GM18526 (cell line): ENCODE data around the gene HRAS.

ENCODE experiments used
- POLR2A ChIP-seq: IDR thresholded peaks from 3 replicates; pipeline ENCODE4 v1.6.1; 2011; ENCODE audit not compliant: insufficient read length; ENCODE audit errors: extremely low read depth

The HRAS gene

DNA sequence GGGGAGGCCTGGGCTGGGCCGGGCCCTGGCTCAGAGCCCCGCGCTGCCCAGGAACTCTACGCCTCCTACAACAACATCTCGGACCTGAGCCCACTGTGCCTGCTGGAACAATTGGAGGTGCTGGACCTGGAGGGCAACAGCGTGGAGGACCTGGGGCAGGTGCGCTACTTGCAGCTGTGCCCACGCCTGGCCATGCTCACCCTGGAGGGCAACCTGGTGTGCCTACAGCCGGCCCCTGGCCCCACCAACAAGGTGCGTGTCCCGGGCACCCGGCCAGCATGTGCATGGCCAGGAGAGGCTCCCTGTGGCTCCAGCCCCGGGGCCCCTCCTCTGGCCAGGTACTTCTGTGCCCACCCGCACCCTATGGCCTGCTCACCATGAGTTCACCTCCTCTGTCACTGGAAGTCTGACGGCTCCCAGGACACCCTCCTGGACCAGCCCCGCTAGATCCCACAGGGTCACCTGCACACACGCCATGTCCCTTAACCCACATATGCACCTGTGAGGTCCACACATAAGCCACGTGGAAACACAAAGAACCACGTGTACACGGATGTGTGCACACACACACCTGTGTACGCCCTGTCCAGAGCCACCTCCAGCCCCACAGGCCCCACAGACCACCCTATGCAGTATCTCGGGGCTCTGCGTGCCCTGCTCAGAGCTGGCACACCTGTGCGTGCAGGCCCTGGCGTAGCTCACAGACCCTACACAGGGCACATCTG lies 14.8 kb upstream of the HRAS start:
- TF ChIP-seq POLR2A: no peak

DNA sequence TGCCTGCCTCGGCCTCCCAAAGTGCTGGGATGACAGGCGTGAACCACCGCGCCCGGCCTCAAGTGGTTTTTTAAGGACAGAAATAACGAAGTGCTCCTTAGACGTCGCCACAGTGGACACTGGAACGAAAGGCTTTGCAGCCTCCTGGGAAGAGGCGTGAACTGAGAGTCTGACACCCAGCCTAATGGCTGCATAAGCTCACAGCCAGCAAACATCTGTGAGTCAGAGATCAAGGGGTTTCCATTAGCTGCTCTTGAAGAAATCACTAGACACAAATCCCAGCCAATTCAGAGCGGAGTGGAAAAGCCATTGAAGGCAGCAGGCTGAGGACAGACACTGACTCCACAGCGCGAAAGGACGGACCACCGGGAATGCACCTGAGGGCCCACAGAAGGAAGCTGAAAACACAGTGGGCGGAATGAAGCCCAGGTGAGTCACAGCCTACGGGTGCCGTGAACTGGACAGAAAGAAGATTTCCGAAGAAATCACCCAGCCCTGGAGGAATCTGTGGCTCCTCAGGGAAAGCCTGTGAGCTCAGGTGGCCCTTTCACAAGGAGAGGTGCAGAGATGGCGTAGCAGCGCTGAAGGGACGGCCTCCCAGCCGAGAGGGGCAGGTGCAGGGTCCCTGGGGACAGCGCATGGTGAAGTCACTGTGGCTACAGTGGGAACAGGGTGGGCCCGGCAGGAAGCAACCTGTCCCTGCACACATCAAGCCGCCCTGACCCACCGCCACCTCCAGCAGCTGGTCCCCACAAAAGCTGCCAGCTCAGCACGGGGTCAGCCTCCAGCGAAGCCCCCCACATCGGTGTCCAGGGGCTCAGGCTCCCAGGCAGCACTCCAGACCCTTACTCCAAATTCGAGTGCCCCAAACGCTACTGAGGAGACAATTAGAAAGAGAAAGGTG lies 13.6 kb upstream of the HRAS start:
- TF ChIP-seq POLR2A: no peak

GRCh38 chr11:545171-545570 lies 9.8 kb upstream of the HRAS start:
- no peak for TF ChIP-seq POLR2A

DNA sequence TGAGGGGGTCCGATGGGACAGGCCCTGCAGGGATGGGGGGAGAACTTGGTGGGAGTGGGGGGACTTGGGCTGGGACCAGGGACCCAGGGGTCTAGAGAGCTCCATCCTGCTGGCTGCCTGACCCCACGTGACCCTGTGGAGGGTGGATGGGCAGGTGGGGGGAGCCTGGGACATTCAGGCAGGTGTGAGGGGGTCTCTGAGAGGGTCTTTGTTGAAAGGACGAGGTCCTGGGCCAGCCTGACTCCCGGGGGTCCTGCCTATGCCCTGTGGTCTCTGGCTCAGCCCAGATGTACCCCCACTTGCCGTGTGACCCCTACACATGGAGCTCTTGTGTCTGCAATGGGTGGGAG lies 9.4 kb upstream of the HRAS start:
- no peak for TF ChIP-seq POLR2A

GRCh38 chr11:541433-541885 lies 6.1 kb upstream of the HRAS start:
- TF ChIP-seq POLR2A: no peak

DNA sequence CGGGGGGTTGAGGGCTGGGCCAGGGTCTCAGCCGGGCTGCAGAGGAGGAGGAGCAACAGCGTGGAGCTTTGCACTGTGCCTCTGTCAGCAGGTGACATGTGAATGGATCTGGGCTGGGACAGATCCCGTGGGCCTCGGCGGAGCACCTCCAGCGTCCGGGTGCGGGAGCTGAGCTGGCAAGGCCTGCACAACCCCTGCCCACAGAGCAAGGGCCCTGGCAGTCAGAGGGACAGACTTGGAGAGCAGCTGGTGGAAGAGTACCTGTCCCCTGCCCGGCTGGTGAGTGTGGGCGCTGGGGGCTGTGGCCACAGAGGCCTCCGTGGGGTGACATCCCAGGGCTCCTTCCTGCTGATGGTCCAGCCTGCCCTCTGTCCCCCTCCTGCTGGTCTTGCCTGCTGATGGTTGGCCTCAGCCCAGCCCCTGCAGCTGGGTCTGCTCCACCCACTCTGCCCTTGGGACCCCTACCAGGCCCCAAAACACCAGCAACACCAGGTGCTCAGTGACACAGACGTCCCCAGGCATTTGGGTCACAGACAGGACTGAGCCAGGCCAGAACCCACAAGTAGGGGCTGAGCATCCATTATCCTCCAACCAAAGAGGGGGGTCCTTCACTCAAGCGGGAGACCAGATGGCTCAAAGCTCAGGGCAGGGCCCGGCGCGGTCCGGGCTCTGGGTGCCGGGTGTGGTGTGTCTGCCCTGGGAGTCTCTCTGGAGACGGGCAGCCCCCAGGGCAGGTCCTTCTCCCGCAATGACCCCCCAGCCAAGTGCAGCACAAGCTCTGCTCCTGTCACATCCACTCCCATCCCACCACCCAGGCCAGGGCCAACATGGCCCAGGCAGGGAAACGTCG lies 5.4 kb upstream of the HRAS start:
- no peak for TF ChIP-seq POLR2A

GRCh38 chr11:539971-540481 lies 4.7 kb upstream of the HRAS start:
- no peak for TF ChIP-seq POLR2A

DNA sequence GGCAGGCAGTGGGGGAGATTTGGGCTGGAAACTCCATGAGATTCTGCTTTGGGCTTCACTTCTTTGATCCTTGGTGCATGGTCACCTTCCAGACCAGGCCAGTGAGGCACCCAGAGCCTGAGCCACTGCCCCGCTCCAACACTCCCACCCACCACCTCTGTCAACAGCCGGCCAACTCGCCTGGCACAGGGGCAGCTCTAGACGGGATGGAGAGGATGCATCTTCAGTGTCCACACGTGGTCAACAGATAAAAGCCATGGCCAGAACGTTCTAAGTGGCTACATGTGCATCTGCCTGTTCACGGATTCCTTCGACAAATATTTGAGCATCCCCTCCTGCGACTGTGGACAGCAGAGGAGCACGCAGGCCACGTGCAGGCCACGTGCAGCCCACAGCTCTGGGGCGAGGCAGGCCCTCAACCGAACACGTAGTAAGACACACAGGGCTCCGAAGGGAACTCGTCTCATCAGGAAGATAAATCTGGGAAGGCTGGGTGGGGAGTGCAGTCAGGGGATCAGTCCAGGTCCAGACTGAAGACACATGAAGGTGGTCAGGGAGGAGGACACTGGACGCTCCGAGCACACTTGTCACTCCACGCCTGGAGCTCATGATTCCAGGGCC lies 3.2 kb upstream of the HRAS start:
- TF ChIP-seq POLR2A: no peak

- no peak for TF ChIP-seq POLR2A
Observed at GRCh38 chr11:537622-538430, 2.5 kb upstream of the HRAS start.

DNA sequence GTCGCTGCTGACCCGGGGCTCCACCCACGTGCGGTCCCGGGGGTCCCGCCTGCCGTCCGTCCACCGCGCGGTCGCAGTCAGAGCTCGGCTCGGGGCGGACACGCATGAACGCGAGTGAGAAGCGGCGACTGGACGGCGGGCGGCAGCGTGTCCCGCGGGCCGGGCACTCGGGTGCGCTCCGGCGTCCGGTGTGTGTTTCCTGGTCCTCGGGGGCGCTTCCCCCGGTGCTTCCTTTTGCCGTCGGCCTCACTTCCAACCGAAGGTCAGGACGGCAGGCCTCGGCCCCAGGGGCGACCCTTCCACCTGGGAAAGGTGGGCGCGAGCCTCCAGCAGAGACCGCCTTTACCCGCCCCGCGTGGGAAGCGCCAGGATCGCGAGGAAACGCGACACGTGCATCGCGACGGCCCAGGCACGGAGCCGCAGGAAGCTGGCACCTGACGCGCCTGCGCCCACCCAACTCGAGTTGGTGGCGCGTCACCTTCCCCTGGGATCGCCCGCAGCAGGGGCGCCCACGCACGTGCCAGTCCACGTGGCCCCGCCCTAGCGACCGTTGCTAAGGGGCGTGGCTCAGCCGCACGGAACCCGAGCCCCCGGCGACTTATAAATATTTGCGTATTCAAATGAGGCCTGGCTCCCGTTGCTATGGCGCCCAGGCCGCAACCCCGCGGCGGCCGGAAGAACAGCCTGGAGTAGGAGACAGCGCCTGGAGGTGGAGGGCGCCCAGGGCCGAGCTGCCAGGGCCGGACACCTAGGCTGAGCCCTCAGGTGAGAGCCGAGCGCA lies 1.7 kb upstream of the HRAS start, which contains the start of gene LRRC56:
LRRC56 (plus strand) TSS at position 687 of the 781 bp plus-strand sequence. CDS start 3,158 bp downstream, outside the sequence.
- TF ChIP-seq POLR2A: peak; percentile 68

DNA sequence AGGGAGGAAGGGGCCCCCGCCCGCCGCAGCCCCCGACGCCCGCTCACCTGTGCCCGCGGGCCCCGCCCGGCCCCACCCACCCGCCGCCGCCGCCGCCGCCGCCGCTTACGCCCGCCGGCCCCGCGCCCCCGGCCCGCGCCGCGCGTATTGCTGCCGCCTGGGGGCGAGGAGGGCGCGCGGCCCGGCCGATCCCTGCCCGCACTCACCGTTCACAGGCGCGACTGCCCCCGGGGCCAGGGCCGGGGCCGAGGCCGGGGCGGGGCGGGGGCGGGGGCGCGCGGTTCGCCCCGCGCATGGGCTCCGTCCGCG lies 212 bp downstream of the HRAS start:
- no peak for TF ChIP-seq POLR2A

DNA sequence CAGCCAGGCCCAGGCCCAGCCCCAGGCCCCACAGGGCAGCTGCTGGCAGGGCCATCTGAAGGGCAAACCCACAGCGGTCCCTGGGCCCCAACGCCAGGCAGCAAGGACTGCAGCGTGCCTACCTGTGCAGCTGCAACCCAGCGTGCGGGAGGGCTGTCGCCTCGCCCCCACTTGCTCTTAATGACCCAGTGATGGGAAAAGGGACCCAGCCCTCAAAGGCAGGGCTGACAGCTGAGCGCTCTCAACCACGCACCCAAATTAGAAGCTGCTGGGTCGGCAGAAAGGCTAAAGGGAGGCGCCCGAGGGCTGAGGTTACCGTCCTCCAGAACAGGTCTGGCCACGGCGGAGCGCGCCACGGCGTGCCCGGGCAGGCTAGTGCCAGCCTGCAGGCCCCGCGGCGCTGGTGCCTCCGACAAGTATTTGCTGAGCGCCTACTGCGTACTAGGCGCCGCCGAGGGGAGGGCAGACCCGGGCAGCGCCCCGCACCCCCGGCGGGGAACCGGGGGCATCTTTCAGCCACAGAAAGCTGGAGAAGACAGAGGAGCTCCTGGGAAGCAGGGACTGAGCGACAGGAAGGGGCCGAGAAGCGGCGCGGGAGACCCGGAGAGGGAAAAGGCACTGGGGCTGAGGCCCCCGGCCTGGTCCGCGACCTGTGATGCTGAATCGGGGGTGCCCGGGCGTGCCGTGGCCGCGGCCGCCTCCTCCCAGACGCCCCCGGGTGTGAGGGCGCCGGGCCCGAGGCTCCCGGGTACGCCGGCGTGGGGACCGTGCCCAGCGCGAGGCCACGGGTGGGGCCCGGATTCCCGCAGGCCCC lies 773 bp downstream of the HRAS start:
- no peak for TF ChIP-seq POLR2A
